Globus pallidus (tissue), 1 donor: ENCODE measurements around the gene NEK3.
"Not testable (repeated sequence)": the region's sequence is repeated elsewhere in the genome, so short reads cannot be mapped to it uniquely, and the experiment has no call there.

Experiments used
- DNase-seq: peaks from one replicate; pipeline ENCODE4 v3.0.0-alpha.2; 2015; ENCODE audit warnings: low spot score

NEK3 gene

GRCh38 chr13:52118095-52118494, 41.3 kb downstream of the NEK3 start:
- no peak for DNase-seq

- no peak for DNase-seq
Measured at GRCh38 chr13:52112591-52112990, 46.8 kb downstream of the NEK3 start.

GRCh38 chr13:52109116-52109670, 50.2 kb downstream of the NEK3 start:
- DNase-seq: no peak

GRCh38 chr13:52105841-52106240, 53.6 kb downstream of the NEK3 start:
- no peak for DNase-seq

- no peak for DNase-seq
Measured at GRCh38 chr13:52104624-52105023, 54.8 kb downstream of the NEK3 start.

- no peak for DNase-seq
Measured at GRCh38 chr13:52103386-52103785, 56.0 kb downstream of the NEK3 start.

GRCh38 chr13:52102423-52102822, 57.0 kb downstream of the NEK3 start:
- DNase-seq: not testable (repeated sequence)

GRCh38 chr13:52097197-52097596, 62.2 kb downstream of the NEK3 start:
- DNase-seq: no peak

GRCh38 chr13:52096748-52097147, 62.6 kb downstream of the NEK3 start:
- DNase-seq: no peak

- DNase-seq: no peak
Measured at GRCh38 chr13:52096062-52096461, 63.3 kb downstream of the NEK3 start.

- DNase-seq: no peak
Measured at GRCh38 chr13:52092087-52092486, 67.3 kb downstream of the NEK3 start.

- no peak for DNase-seq
Measured at GRCh38 chr13:52091473-52091872, 67.9 kb downstream of the NEK3 start.

GRCh38 chr13:52085421-52085820, 74.0 kb downstream of the NEK3 start:
- no peak for DNase-seq

GRCh38 chr13:52084981-52085380, 74.4 kb downstream of the NEK3 start:
- not testable (repeated sequence) for DNase-seq
